PC-3 (cell line): Measurements from ENCODE around the gene NLGN1.

Source experiments
- EZH2phosphoT487 ChIP-seq: fragments of 300-600 bp; sonication (generic); IDR thresholded peaks from 2 replicates; pipeline ENCODE4 v1.6.1; 2018; ENCODE audit warnings: mild to moderate bottlenecking, antibody characterized with exemption, low read length, borderline replicate concordance
- TF ChIP-seq, protein P1 (sequence below): fragments of 300-600 bp; sonication (generic); conservative IDR thresholded peaks from 2 replicates; pipeline ENCODE4 v1.5.1; 2017; ENCODE audit warnings: antibody characterized with exemption, low read depth, mild to moderate bottlenecking, low read length

DNA sequence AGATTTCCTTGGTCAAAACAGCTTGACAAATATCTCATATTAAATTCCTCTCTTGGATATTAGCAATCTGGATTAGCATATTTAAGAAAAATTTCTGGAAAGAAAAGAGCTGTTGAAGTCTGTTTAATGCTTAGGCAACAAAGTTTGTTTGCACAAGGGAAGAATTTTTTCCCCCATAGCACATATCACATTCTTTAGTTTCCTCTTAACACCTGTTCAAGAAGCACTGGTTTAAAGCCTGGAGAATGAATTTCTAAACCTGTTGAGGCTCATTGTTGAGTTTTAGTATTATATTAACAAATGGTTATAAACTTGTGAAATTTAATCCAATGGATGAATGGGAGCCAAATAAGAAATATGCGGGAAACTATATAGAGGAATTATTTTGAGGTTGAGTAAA lies 41.5 kb downstream of the NLGN1 start:
- TF ChIP-seq, protein P1, sequence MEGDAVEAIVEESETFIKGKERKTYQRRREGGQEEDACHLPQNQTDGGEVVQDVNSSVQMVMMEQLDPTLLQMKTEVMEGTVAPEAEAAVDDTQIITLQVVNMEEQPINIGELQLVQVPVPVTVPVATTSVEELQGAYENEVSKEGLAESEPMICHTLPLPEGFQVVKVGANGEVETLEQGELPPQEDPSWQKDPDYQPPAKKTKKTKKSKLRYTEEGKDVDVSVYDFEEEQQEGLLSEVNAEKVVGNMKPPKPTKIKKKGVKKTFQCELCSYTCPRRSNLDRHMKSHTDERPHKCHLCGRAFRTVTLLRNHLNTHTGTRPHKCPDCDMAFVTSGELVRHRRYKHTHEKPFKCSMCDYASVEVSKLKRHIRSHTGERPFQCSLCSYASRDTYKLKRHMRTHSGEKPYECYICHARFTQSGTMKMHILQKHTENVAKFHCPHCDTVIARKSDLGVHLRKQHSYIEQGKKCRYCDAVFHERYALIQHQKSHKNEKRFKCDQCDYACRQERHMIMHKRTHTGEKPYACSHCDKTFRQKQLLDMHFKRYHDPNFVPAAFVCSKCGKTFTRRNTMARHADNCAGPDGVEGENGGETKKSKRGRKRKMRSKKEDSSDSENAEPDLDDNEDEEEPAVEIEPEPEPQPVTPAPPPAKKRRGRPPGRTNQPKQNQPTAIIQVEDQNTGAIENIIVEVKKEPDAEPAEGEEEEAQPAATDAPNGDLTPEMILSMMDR, result no peak
- no peak for TF ChIP-seq EZH2phosphoT487
